Breast epithelium (tissue), 4 donors: ENCODE results near the gene LIF. TPM values are rescaled to one million over a fixed set of nuclear protein-coding genes. Genes with fewer than 3 reads are reported as not detected.

Experiments used
- DNase-seq, 2 donors: peaks; one replicate each; pipeline ENCODE4 v3.0.0-alpha.2; 2019; ENCODE audit warnings: low spot score in 2 of 2
- H3K27ac ChIP-seq, 2 donors: fragments of 200-600 bp; sonication (generic) in 1 of 2; one replicate each; pipeline ENCODE4 v1.5.1; 2016 to 2019; ENCODE audit warnings: mild to moderate bottlenecking in 1 of 2
- H3K27me3 ChIP-seq, 2 donors: fragments of 200-600 bp; sonication (generic) in 1 of 2; one replicate each; pipeline versions ENCODE4 v1.5.1 to v1.6.0; 2017 to 2019; ENCODE audit warnings: control low read depth in 1 of 2, mild to moderate bottlenecking in 1 of 2
- H3K36me3 ChIP-seq: fragments of 200-600 bp; one replicate; pipeline ENCODE4 v1.5.1; 2019
- H3K4me1 ChIP-seq, 2 donors: fragments of 200-600 bp; sonication (generic); one replicate each; pipeline ENCODE4 v1.5.1; 2016 to 2019; ENCODE audit warnings: control low read depth in 1 of 2
- H3K4me3 ChIP-seq, 3 donors: fragments of 200-600 bp; sonication (generic); 1 replicate in 2 of 3; 2 replicates in 1 of 3; pipeline ENCODE4 v1.5.1; 2016 to 2019; ENCODE audit warnings: mild to moderate bottlenecking in 3 of 3, moderate library complexity in 2 of 3
- H3K9me3 ChIP-seq, 2 donors: fragments of 200-600 bp; sonication (generic) in 1 of 2; one replicate each; pipeline ENCODE4 v1.5.1; 2016 to 2019; ENCODE audit warnings: control low read depth in 1 of 2
- POLR2A ChIP-seq: fragments of 450-650 bp; IDR thresholded peaks from one replicate; pipeline ENCODE4 v1.6.1; 2016; ENCODE audit warnings: antibody characterized with exemption, mild to moderate bottlenecking, moderate library complexity
- POLR2AphosphoS5 ChIP-seq, 3 donors: sonication (generic); formaldehyde crosslinking; IDR thresholded peaks; one replicate each; pipeline ENCODE4 v1.6.1; 2017; ENCODE audit warnings: antibody characterized with exemption in 3 of 3
- intact Hi-C: fragments of 100-400 bp; cut with DNase I; formaldehyde crosslinking; loops from one replicate; pipeline ENCODE4 v1.15.1; 2023; ENCODE audit warnings: low total_unique reads
- total RNA-seq, 3 donors: library from RNA; depleted of rRNA; stranded (reverse); fragments of >200 nt; gene quantifications; one replicate each; pipeline ENCODE4 v1.1.0, GENCODE V29; 2016
- TF ChIP-seq, protein P1 (sequence below), 3 donors: fragments of 450-650 bp; IDR thresholded peaks; one replicate each; pipeline ENCODE4 v1.5.1; 2016 to 2017; ENCODE audit warnings: antibody characterized with exemption in 3 of 3, mild to moderate bottlenecking in 3 of 3, moderate library complexity in 3 of 3

Gene LIF
- total RNA-seq, 3 donors from 2014 or later = 1.4 to 9.5 (median 1.6) TPM

DNA sequence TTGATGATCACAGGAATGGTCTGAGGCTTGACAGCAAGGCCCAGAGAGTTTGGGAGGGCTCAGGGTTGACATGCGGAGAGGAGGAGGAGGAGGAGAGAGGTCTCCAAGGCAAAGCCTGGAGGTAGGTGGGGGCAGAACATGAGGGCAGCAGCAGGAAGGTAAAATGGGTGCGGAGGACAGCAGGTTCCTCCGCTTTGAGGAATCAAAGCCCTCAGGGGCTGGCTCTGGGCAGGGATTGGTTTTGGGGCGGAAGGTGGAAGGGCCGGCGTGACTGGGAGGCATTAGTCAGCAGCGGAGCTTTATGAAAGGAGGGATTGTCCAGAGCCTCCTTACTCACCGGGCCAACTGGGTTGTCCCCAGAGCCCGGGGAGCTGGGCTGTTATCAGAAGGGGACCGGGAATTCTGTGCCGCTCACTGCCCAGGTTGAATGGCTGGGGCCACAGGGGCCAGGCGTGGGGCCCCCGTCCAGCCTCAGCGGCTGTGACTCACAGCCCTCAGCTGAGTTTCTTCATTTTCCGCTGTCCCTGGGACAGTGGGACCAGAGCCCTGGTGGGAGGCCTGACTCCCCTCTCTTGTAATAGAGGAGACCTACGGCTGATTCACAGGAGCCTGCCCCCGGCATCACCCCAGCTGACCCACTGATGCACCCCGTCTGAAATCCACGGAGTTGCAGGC lies 36.2 kb downstream of the LIF start:
- Histone ChIP-seq H3K27ac (peak overlapping the region; percentile 81 to 88), H3K36me3 (no peaks in the 10 kb centered on the region), H3K9me3 (no peaks in the 10 kb centered on the region), H3K4me1 (peaks cover 11 to 17% of the 10 kb centered on the region in 2 donors), H3K27me3 (no peaks in the 10 kb centered on the region), H3K4me3 (no peak overlapping the region)
- peak; percentile 57 to 81 for DNase-seq
- TF ChIP-seq POLR2A (no peak), POLR2AphosphoS5 (IDR thresholded peaks at IDR 0.05) (peak in 1 of 3 donors; percentile 71)
- TF ChIP-seq, protein P1, sequence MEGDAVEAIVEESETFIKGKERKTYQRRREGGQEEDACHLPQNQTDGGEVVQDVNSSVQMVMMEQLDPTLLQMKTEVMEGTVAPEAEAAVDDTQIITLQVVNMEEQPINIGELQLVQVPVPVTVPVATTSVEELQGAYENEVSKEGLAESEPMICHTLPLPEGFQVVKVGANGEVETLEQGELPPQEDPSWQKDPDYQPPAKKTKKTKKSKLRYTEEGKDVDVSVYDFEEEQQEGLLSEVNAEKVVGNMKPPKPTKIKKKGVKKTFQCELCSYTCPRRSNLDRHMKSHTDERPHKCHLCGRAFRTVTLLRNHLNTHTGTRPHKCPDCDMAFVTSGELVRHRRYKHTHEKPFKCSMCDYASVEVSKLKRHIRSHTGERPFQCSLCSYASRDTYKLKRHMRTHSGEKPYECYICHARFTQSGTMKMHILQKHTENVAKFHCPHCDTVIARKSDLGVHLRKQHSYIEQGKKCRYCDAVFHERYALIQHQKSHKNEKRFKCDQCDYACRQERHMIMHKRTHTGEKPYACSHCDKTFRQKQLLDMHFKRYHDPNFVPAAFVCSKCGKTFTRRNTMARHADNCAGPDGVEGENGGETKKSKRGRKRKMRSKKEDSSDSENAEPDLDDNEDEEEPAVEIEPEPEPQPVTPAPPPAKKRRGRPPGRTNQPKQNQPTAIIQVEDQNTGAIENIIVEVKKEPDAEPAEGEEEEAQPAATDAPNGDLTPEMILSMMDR (IDR thresholded peaks at IDR 0.05) = no peak
- intact Hi-C loops = no loop called here

DNA sequence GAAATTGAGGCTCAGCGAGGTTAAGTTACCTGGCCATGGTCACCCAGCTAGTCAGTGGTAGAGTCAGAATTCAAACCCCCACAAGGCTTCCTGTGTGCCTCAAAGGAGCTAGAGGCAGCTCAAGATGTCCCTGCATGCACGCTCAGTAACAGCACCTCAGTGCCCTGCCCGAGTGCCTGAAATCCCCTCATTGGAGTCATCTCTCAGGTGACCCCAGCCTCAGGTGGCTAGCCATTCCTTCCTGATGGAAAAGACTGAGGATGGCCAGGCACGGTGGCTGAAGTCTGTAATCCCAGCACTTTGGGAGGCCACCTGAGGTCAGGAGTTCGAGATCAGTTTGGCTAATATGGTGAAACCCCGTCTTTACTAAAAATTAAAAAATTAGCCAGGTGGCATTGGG lies 36.9 kb downstream of the LIF start:
- Histone ChIP-seq H3K9me3 (no peaks in the 10 kb centered on the region), H3K4me3 (no peak overlapping the region), H3K36me3 (no peaks in the 10 kb centered on the region), H3K27ac (peak overlapping the region; percentile 81 to 88), H3K27me3 (no peaks in the 10 kb centered on the region), H3K4me1 (peaks cover 15 to 22% of the 10 kb centered on the region in 2 donors)
- peak in 1 of 2 donors; percentile 28 for DNase-seq
- TF ChIP-seq, protein P1 (IDR thresholded peaks at IDR 0.05) = no peak
- no peak for TF ChIP-seq POLR2AphosphoS5 (IDR thresholded peaks at IDR 0.05)
- no peak for TF ChIP-seq POLR2A
- intact Hi-C loops = no loop called here

DNA sequence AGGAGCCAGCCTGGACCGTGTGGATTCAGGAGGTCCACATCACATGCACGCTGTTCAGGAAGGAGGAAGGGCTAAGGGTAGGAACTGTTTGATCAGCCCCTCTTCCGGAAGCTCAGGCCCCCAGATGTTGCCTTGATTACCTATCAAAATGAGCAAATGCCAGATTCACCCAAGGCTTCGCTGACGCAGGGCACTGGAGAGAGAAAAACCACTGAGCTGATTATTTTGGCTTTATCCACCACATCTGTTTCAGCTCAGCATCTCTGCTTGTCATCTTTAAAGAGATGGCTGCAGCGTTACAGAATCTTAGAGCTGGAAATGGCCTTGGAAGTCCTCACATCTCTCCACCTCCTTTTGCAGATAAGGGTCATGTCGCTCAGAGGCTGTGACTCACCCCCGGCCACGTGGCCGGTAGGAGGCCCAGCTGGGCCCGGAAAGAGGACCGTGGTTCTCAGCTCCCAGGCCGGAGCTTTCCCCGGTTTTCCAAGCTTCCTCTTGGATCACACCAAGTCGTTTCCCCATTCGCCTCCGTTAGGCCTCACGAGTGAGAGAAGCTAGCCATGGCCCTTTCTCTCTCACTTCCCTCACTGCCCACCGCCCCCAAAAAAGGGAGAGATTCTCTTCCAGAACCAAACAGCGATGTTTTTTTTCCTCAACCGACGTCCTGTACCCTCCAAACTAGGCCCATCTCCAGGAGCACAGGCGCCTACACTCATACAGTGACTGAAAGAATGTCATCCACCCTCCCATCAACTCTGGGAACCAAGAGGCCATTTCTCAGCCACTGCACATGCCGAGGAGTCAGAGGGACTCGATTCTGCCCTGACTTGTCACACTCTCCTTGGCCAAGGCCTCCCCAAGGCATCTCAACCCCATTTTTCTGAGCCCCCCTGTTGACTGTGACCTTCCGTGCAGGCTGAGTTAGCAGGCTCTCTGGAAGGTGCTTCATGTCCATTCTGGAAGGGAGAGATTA lies 37.6 kb downstream of the LIF start:
- no peaks in the 10 kb centered on the region for H3K9me3 ChIP-seq
- peaks cover 16 to 26% of the 10 kb centered on the region in 2 donors for H3K4me1 ChIP-seq
- intact Hi-C loops = no loop called here
- H3K36me3 ChIP-seq = no peaks in the 10 kb centered on the region
- H3K4me3 ChIP-seq = no peak overlapping the region
- TF ChIP-seq POLR2A (no peak), POLR2AphosphoS5 (IDR thresholded peaks at IDR 0.05) (peak in 1 of 3 donors; percentile 29)
- TF ChIP-seq, protein P1 (IDR thresholded peaks at IDR 0.05) = no peak
- H3K27me3 ChIP-seq = no peaks in the 10 kb centered on the region
- peak in 1 of 2 donors; percentile 49 for DNase-seq
- peak overlapping the region; percentile 81 to 88 for H3K27ac ChIP-seq

DNA sequence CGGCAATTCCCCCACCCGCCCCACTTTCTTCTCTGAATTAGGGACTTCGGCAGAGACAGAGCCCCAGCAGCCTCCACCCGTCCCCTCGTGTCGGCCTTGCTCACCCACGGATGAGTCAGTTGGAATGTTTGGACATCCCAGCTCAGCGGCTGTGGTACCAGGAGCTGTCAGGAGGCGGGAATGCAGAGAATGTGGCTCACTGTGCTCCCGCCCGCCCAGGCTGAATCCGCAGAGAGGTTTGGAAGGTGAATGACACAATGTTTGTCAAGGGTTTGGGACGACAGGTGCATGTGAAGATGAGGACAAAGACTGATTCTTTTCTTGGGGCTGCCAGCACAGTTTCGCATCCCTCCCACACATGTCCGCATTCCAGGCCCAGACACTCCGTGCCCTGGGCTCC lies 39.6 kb downstream of the LIF start:
- intact Hi-C loops = no loop called here
- H3K4me1 ChIP-seq = peaks cover 13 to 25% of the 10 kb centered on the region in 2 donors
- peak overlapping the region; percentile 81 to 88 for H3K27ac ChIP-seq
- no peaks in the 10 kb centered on the region for H3K36me3 ChIP-seq
- H3K4me3 ChIP-seq = no peak overlapping the region
- no peaks in the 10 kb centered on the region for H3K9me3 ChIP-seq
- peak in 2 of 3 donors; percentile 55 to 75 for TF ChIP-seq POLR2AphosphoS5 (IDR thresholded peaks at IDR 0.05)
- no peak for TF ChIP-seq POLR2A
- TF ChIP-seq, protein P1 (IDR thresholded peaks at IDR 0.05) = peak in 2 of 3 donors; percentile 11 to 50
- no peaks in the 10 kb centered on the region for H3K27me3 ChIP-seq
- DNase-seq = peak; percentile 67 to 90
